NK-92 treated with Interleukin-12 subunit alpha and Interleukin-12 subunit beta, amount 100 ng/mL, for 24 hours (cell line): ENCODE measurements around the gene XIRP2.
"Not testable (repeated sequence)": the region's sequence is repeated elsewhere in the genome, so short reads cannot be mapped to it uniquely, and the experiment has no call there.

Experiments
- DNase-seq: peaks from one replicate; lab custom pipeline; 2025; lab: John Stamatoyannopoulos, UW

Gene XIRP2

DNA sequence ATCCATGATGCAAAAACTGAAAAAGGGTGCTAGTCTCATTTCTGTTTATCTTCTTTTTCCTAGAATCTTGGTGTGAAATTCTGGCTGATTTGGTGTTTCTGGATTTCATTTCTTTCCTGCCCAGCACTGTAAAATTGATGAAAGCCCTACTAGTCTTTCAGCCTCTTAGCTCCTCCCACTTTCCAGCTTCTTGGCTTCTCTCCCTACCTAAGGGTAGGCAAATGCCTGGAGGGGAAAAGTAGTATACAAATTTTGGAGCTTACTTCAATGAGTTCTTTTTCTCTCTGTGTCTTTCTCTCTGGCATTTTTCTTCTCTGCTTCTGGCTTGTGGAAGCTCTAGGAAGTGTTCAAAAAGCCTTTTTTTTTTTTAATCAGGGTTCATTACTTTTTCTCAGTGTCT is 160.5 kb downstream of the XIRP2 start:
- DNase-seq: no peak

DNA sequence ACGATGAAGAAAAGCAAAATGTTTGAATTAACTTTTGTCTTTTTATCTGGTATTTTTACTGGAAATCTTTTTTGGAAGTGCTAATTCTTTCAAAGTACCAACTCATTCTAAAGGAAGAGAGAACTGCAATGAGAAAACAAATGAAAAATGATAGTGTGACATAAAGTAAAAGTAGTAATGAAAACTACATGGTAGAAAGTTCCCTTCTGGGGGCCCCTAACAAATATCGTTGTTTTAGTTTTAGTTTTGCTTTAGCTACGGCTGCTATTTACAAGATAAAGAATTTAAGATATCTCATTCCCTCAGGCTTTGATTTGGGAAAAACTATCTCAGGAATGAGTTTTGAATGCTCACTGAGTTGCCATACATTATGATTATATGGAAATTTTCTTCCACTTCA is 161.4 kb downstream of the XIRP2 start:
- no peak for DNase-seq

DNA sequence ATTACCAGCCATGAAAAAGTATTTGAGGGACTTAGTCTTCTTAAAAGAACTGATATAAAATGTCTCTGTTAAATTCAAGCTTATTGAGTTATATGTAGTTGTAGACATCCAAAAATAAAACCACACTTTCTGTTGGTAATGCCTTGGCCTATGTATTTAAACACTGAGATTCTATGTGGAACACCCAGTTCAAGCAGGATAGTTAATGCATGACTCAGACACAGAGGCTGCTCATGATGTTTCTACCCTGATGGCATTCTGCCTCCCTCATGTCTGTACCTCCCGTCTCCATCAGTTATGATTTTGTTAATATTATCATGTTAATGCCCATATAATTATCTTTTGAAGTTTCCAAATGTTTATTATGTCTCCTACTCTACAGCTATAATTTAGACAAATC is 164.5 kb downstream of the XIRP2 start:
- no peak for DNase-seq

GRCh38 chr2:167054881-167055280 is 166.6 kb downstream of the XIRP2 start:
- DNase-seq: no peak

GRCh38 chr2:167057446-167057845 is 169.2 kb downstream of the XIRP2 start:
- DNase-seq: no peak

- no peak for DNase-seq
These were observed 170.9 kb downstream of the XIRP2 start for GRCh38 chr2:167059173-167059572.

GRCh38 chr2:167069855-167070254 is 181.6 kb downstream of the XIRP2 start:
- no peak for DNase-seq

- DNase-seq: not testable (repeated sequence)
These were observed 187.4 kb downstream of the XIRP2 start for GRCh38 chr2:167075708-167076107.

DNA sequence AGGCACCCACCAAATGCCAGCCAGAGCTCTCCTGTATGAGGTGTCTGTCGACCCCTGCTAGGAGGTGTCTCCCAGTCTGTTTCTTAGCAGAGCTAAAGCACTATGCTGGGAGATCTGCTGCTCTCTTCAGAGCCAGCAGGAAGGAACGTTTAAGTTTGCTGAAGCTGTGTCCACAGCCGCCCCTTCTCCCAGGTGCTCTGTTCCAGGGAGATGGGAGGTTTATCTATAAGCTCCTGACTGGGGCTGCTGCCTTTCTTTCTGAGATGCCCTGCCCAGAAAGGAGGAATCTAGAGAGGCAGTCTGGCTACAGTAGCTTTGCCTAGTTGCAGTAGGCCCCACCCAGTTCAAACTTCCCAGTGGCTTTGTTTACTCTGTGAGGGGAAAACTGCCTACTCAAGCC is 210.7 kb downstream of the XIRP2 start:
- DNase-seq: not testable (repeated sequence)

DNA sequence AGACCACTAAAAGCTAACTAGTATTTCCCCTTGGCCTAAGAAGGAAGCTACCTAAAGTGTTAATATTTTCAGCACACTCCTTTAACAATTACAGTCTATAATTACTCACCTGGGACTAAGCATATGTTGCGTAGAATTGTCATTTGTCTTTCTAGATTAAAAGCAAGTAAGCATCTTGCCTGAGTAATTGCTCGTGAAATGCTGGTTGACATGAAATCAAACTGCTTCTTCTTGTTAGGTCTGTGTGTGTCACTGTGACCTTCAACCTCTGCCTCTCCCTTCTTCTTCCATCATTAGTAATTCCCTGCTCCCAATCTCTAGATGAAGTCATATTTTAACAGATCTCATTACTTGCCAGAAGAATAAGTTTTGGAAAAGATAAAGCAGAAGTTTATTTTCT is 212.2 kb downstream of the XIRP2 start:
- no peak for DNase-seq

- DNase-seq: no peak
These were observed 214.9 kb downstream of the XIRP2 start for GRCh38 chr2:167103028-167103756.

- no peak for DNase-seq
These were observed 215.5 kb downstream of the XIRP2 start for GRCh38 chr2:167103757-167104133.

DNA sequence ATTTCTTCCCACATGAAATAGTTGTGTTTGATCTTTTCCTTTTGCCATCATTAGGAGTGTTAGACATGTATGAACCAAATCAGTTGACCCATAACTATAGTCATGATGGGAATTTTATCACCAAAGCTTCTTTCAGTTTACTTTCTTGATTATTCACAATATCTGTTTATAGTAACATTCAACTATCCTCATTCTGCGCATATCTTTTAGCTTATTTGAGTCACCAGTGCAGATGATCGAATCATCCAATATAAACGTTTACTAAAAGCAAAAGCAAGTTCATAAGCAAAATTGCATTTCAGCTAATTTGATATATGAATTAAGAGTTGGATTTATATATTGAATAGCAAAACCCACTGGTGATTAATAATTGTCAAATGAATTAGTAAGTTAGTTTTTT is 216.4 kb downstream of the XIRP2 start:
- DNase-seq: no peak

DNA sequence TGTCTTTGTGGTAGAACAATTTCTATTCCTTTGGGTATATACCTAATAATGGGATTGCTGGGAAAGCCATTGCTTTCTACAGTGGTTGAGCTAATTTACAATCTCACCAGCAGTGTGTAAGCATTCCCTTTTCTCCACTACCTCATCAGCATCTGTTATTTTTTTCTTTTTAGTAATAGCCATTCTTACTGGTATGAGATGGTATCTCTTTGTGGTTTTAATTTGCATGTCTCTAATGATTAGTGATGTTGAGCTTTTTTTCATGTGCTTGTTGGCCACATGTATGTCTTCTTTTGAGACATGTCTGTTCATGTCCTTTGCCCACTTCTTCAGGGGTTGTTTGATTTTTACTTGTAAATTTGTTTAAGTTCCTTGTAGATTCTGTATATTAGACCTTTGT is 221.4 kb downstream of the XIRP2 start:
- not testable (repeated sequence) for DNase-seq

DNA sequence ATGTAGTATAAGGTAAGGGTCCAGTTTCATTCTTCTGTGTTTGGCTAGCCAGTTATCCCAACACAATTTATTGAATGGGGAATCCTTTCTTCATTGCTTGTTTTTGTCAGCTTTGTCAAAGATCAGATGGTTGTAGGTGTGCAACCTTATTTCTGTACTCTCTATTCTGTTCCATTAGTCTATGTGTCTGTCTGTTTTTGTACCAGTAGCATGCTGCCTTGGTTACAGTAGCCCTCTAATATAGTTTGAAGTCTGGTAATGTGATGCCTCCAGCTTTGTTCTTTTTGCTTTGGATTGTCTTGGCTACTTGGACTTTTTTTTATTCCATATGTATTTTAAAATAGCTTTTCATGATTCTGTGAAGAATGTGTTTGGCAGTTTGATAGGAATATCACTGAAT is 222.1 kb downstream of the XIRP2 start:
- DNase-seq: no peak

DNA sequence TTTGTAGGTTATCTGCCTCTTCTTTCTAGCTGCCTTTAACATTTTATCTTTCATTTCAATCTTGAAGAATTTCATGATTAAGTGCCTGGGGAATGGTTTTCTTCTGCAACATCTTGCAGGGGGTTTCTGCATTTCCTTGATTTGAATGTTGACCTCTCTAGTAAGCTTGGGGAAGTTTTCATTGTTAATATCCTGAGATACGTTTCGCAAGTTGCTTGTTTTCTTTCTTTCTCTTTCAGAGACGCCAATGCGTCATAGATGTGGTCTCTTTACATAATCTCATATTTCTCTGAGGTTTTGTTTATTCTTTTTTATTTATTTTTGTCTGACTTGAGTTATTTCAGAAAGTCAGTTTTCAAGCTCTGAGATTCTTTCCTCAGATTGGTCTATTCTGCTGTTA is 225.7 kb downstream of the XIRP2 start:
- no peak for DNase-seq

GRCh38 chr2:167115541-167115940 is 227.3 kb downstream of the XIRP2 start:
- no peak for DNase-seq

- DNase-seq: no peak
These were observed 234.1 kb downstream of the XIRP2 start for GRCh38 chr2:167122389-167122788.

- DNase-seq: no peak
These were observed 237.9 kb downstream of the XIRP2 start for GRCh38 chr2:167126165-167126564.

- DNase-seq: no peak
These were observed 238.9 kb downstream of the XIRP2 start for GRCh38 chr2:167127135-167127534.

DNA sequence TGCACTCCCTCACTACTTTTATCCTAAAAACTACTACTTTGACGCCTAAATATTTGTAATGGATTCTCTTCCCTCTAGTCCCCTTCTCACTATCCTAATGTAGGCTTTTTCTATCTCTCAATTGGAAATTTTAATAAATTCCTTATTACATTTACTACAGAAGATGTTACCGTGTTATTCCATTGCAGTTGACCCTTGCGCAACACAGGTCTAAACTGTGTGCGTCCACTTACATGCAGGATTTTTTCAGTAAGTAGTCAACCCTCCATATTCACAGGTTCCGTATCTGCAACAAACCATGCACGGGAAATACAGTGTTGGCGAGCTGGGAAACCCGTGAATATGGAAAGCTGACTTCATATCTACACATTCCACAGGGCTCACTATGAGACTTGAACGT is 239.8 kb downstream of the XIRP2 start:
- DNase-seq: no peak

DNA sequence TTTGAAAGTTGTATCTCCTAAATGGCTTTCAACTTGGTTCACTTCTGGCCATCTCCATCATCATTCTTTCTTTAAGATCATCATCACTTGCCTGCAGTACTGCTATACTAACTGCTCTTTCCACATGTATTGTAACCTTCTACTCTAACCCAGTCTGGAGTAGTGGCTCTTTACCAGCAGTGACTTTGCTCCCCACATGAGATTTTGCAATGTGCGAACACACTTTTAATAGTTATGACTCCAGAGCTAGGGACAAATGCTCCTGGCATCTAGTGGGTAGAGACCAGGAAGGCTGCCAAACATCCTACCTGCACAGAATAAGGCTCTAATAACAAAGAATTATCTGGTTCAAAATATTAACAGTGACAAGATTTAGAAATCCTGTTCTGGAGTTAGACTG is 243.8 kb downstream of the XIRP2 start:
- DNase-seq: no peak

GRCh38 chr2:167132906-167133555 is 244.8 kb downstream of the XIRP2 start:
- DNase-seq: no peak

- DNase-seq: no peak
These were observed 245.3 kb downstream of the XIRP2 start for GRCh38 chr2:167133614-167134013.
